Activated CD4-positive, alpha-beta memory T cell treated with anti-CD3 and anti-CD28 coated beads, Interleukin-2, amount 10 ng/mL, durations not matched to agents 7 days and 5 days (primary cell): ENCODE measurements around the gene C2CD2. TPM values are rescaled to one million over a fixed set of nuclear protein-coding genes. Genes with fewer than 3 reads are reported as not detected.

Experiments
- CTCF ChIA-PET: fragments of 350-600 bp; sonication (Branson Sonifier 250); formaldehyde crosslinking; loops from one replicate; lab custom pipeline; 2021; ENCODE audit warnings: antibody characterized with exemption, inconsistent platforms; lab: Charles Lee
- POLR2A ChIA-PET: fragments of 350-600 bp; sonication (Branson Sonifier 250); formaldehyde crosslinking; loops from one replicate; lab custom pipeline; 2021; ENCODE audit warnings: antibody characterized with exemption; lab: Charles Lee
- DNase-seq: peaks from one replicate; pipeline ENCODE4 v3.0.0-alpha.2; 2020
- H3K27ac Mint-ChIP-seq: one replicate; pipeline ENCODE4 v1.8.0; 2021; ENCODE audit warnings: mild to moderate bottlenecking, mixed read lengths
- H3K27me3 Mint-ChIP-seq: one replicate; pipeline ENCODE4 v1.8.0; 2021; ENCODE audit warnings: mixed read lengths
- H3K36me3 Mint-ChIP-seq: one replicate; pipeline ENCODE4 v1.8.0; 2021; ENCODE audit warnings: low read depth, mixed read lengths
- H3K4me1 Mint-ChIP-seq: one replicate; pipeline ENCODE4 v1.8.0; 2021; ENCODE audit warnings: mixed read lengths
- H3K4me3 Mint-ChIP-seq: one replicate; pipeline ENCODE4 v1.8.0; 2021; ENCODE audit warnings: mild to moderate bottlenecking, mixed read lengths
- H3K9me3 Mint-ChIP-seq: one replicate; pipeline ENCODE4 v1.8.0; 2021; ENCODE audit warnings: mixed read lengths
- total RNA-seq, 2 experiments: library from RNA; stranded (reverse); gene quantifications; one replicate each; pipeline ENCODE4 v1.2.3, GENCODE V29; 2021

The C2CD2 gene
- total RNA-seq, 2 experiments from 2014 or later, result 5.1 to 6.3 TPM

DNA sequence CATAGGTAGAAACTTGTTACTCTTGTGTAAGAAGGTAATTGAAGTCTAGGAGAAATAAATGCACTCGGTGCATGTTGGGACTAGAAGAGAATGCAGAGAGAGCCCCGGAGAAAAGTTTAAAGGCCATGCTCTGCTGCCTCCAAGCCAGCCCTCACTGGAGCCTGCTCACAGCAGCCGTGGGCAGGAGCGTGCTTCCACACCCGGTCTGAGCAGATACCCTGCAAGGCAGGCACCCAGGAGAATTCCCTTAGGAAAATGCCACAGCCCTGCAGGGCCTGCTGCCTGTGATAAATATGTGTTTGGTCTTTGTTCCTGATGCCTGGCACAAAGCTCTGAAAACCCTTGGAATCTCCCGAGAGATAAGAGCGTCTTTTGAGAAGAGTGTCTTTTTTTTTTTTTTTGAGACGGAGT, 22.8 kb downstream of the C2CD2 start:
- Mint-ChIP-seq H3K4me3 (no peak overlapping the region), H3K27ac (no peak overlapping the region), H3K27me3 (peaks cover 17% of the 10 kb centered on the region), H3K4me1 (peaks cover 20% of the 10 kb centered on the region), H3K9me3 (no peaks in the 10 kb centered on the region), H3K36me3 (no peaks in the 10 kb centered on the region)
- DNase-seq, result no peak
- CTCF ChIA-PET, result no interaction called here
- POLR2A ChIA-PET, result no interaction called here

DNA sequence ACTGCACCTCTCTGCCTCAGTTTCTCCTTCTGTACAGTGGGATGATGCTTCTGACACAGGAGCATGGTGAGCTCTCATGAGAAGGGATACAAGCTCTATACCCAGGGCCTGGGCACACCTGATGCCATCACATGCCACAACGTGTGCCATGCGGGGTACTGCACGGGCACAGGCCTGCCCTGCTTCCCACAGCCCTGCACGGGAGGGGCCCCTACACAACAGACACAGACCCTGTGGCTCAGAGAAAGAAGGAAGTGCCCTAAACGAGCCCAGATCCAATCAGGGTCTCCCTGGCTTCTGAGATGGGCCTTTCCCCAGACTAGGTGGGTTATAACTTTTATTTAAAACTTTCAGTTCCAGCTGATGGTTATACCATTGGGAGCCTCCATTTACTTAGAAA, 24.6 kb downstream of the C2CD2 start:
- POLR2A ChIA-PET, result no interaction called here
- peaks cover 34% of the 10 kb centered on the region for H3K4me1 Mint-ChIP-seq
- H3K36me3 Mint-ChIP-seq, result no peaks in the 10 kb centered on the region
- peaks cover 7% of the 10 kb centered on the region for H3K27me3 Mint-ChIP-seq
- no peak overlapping the region for H3K4me3 Mint-ChIP-seq
- no peaks in the 10 kb centered on the region for H3K9me3 Mint-ChIP-seq
- no peak for DNase-seq
- CTCF ChIA-PET, result no interaction called here
- no peak overlapping the region for H3K27ac Mint-ChIP-seq

DNA sequence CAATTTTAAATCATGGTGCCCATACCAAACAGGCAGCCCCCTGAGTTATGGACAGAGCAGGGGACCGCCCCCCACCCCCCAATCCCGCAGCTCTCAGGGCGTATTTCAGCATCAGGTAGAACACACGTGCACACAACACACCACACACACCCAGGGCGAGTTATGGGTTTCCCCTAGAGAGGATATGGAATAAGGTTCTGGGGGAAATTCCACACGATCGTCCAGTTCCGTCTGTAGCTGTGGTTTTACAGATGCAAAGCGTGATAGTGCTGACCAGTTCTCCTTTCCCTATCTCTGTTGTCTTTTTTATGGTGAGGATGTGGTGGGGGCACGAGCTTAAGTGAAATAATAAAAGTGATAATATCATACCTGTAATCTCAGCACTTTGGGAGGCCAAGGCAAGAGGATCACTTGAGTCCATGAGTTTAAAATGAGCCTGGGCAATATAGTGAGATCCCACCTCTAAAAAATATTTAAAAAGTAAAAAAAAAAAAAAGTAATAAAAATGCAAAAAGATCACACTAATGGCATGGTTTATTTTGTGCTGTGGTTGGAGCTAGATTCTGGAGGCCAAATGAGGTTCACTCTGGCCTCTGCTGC, 25.1 kb downstream of the C2CD2 start:
- POLR2A ChIA-PET, result interaction anchor here (3.2 kb wide), 1 partner anchor 51 kb away, joined by 16 read pairs; no protein-coding TSS in a partner anchor

DNA sequence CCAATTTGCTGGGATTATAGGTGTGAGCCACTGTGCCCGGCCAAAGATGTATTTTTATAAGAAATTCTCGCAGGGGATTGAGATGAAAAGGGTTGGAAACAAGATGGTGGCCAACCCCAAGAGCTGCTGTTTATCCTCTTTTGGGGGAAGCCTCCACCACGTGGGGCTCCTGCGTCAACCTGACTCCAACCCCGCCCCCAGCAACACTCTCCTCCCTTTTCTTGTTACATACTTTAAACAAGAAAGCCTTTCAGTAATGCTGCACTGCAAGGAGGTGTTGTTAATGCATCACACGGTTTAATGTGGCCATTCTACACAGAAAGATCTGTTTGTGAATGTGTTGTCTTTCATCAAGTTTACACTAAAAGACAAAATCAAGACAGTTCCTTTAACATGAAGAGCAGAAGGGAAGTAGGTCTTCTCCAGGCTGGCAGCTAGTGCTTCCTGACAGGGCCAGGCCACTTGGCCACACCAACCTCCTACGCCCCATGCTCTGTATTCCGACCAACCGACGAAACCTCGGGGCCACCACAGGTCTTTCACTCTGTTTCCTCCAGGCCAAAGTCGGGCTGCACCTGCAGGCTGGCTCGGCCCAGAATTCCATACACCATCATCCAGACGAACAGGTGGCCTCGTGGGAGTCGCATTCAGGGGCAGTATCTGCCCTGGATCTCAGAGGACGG, 25.9 kb downstream of the C2CD2 start:
- ChIA-PET POLR2A (interaction anchor here (1.2 to 3.2 kb wide), 2 partner anchors 50 to 135 kb away, joined by 5 to 16 read pairs; no protein-coding TSS in a partner anchor), CTCF (interaction anchor here (0.6 to 1.2 kb wide), 3 partner anchors 32 to 190 kb away, joined by 3 to 6 read pairs (median 4); no protein-coding TSS in a partner anchor)
- no peak for DNase-seq

More for the DNA sequence above, 25.1 kb downstream of the C2CD2 start:
- Mint-ChIP-seq H3K9me3 (no peaks in the 10 kb centered on the region), H3K27ac (no peak overlapping the region), H3K27me3 (peaks cover 4% of the 10 kb centered on the region), H3K4me3 (no peak overlapping the region), H3K4me1 (peaks cover 39% of the 10 kb centered on the region), H3K36me3 (no peaks in the 10 kb centered on the region)
- no peak for DNase-seq
- CTCF ChIA-PET, result interaction anchor here (0.6 kb wide), 1 partner anchor 1001 kb away, joined by 3 read pairs; no protein-coding TSS in a partner anchor

GRCh38 chr21:41926807-41927171, 27.0 kb downstream of the C2CD2 start:
- Mint-ChIP-seq H3K27ac (peak overlapping the region; percentile 86), H3K9me3 (no peaks in the 10 kb centered on the region), H3K36me3 (no peaks in the 10 kb centered on the region), H3K4me3 (peak overlapping the region; percentile 87), H3K27me3 (no peaks in the 10 kb centered on the region), H3K4me1 (peaks cover 49% of the 10 kb centered on the region)
- ChIA-PET CTCF (interaction anchor here (0.9 to 2.0 kb wide), 5 partner anchors 17 to 191 kb away, joined by 3 to 9 read pairs (median 3); no protein-coding TSS in a partner anchor), POLR2A (interaction anchor here (0.9 to 4.1 kb wide), 9 partner anchors 27 to 308 kb away, joined by 3 to 27 read pairs (median 5); partner anchors contain the start of gene PRDM15)
- DNase-seq, result no peak

More for the DNA sequence above, 25.9 kb downstream of the C2CD2 start:
- H3K27ac Mint-ChIP-seq, result no peak overlapping the region
- no peaks in the 10 kb centered on the region for H3K36me3 Mint-ChIP-seq
- no peaks in the 10 kb centered on the region for H3K27me3 Mint-ChIP-seq
- H3K4me3 Mint-ChIP-seq, result no peak overlapping the region
- H3K9me3 Mint-ChIP-seq, result no peaks in the 10 kb centered on the region
- H3K4me1 Mint-ChIP-seq, result peaks cover 47% of the 10 kb centered on the region

GRCh38 chr21:41926117-41926806, 27.6 kb downstream of the C2CD2 start:
- POLR2A ChIA-PET, result interaction anchor here (0.8 to 4.1 kb wide), 12 partner anchors 27 to 563 kb away, joined by 3 to 27 read pairs (median 4); partner anchors contain the start of genes PRDM15 and ZBTB21

GRCh38 chr21:41925767-41926116, 28.1 kb downstream of the C2CD2 start:
- no peaks in the 10 kb centered on the region for H3K9me3 Mint-ChIP-seq
- CTCF ChIA-PET, result interaction anchor here (0.6 to 2.0 kb wide), 3 partner anchors 48 to 182 kb away, joined by 3 to 9 read pairs (median 4); no protein-coding TSS in a partner anchor
- H3K4me1 Mint-ChIP-seq, result peaks cover 52% of the 10 kb centered on the region
- DNase-seq, result no peak
- no peaks in the 10 kb centered on the region for H3K27me3 Mint-ChIP-seq
- POLR2A ChIA-PET, result interaction anchor here (0.6 to 4.1 kb wide), 11 partner anchors 26 to 563 kb away, joined by 3 to 27 read pairs (median 4); partner anchors contain the start of genes PRDM15 and ZBTB21
- peak overlapping the region; percentile 86 for H3K27ac Mint-ChIP-seq
- H3K36me3 Mint-ChIP-seq, result no peaks in the 10 kb centered on the region
- peak overlapping the region; percentile 87 for H3K4me3 Mint-ChIP-seq

More at GRCh38 chr21:41926117-41926806, 27.6 kb downstream of the C2CD2 start:
- no peaks in the 10 kb centered on the region for H3K27me3 Mint-ChIP-seq
- H3K36me3 Mint-ChIP-seq, result no peaks in the 10 kb centered on the region
- H3K4me3 Mint-ChIP-seq, result peak overlapping the region; percentile 87
- peak; percentile 39 for DNase-seq
- CTCF ChIA-PET, result interaction anchor here (0.6 to 2.0 kb wide), 6 partner anchors 17 to 191 kb away, joined by 3 to 9 read pairs (median 4); no protein-coding TSS in a partner anchor
- H3K9me3 Mint-ChIP-seq, result no peaks in the 10 kb centered on the region
- H3K4me1 Mint-ChIP-seq, result peaks cover 52% of the 10 kb centered on the region
- peak overlapping the region; percentile 86 for H3K27ac Mint-ChIP-seq

GRCh38 chr21:41924368-41924754, 29.5 kb downstream of the C2CD2 start:
- Mint-ChIP-seq H3K4me1 (peaks cover 52% of the 10 kb centered on the region), H3K9me3 (no peaks in the 10 kb centered on the region), H3K4me3 (no peak overlapping the region), H3K27ac (no peak overlapping the region), H3K27me3 (no peaks in the 10 kb centered on the region), H3K36me3 (no peaks in the 10 kb centered on the region)
- ChIA-PET CTCF (no interaction called here), POLR2A (interaction anchor here (1.4 to 4.1 kb wide), 2 partner anchors 45 to 139 kb away, joined by 3 to 27 read pairs; partner anchors contain the start of gene PRDM15)
- no peak for DNase-seq

DNA sequence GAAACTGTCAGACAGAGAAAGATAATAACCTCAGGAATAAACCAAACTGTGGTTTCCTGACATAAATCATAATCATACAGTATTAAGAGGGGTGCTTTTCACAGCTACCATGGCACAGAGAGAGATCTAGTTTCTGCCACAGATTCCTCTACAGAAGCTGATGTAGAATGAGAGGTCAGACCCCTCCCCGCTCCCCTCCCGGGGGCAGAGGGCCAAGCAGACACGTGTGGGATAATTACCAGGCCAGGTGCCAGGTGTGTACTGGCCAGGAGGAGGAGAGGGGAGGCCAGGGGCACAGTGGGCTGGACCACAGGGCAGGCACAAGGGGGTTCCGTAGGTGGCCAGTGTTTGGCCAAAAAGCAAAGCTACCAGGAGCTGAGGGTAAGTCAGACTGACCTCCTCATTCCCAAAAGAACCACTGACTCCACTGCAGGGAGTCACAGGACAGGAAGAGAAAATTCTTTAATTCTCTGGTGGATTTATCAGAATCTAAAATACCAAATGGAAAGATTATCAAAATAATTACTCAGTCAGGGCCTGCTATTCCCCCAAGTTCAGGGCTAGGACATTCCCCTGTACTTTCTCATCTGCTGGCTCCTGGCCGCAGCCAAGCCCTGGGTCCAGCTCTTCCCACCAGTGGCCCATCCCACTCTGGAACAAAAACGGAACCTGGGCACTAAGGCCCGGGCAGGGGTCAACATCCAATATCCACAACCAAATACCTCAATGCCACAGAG, 30.0 kb downstream of the C2CD2 start:
- no peak for DNase-seq

DNA sequence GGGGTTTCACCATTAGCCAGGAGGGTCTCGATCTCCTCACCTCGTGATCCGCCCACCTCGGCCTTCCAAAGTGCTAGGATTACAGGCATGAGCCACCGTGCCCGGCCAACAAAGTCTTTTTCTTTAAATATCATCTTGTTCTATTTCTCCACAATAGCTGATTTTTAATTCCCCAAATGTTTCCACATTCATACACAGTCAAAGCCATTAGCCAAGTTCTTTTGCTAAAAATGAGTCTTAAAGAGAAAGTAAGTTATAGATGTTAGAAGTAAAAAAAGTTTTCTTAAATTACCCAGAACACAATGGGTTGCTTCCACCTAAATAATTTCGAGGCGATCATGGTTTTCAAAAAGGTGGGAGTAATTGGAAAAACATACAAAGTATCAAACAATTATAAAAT, 30.6 kb downstream of the C2CD2 start:
- H3K4me3 Mint-ChIP-seq, result no peak overlapping the region
- H3K36me3 Mint-ChIP-seq, result no peaks in the 10 kb centered on the region
- POLR2A ChIA-PET, result interaction anchor here (4.1 kb wide), 1 partner anchor 43 kb away, joined by 27 read pairs; the partner anchor contains the start of gene PRDM15
- CTCF ChIA-PET, result interaction anchor here (0.6 kb wide), 1 partner anchor 334 kb away, joined by 3 read pairs; no protein-coding TSS in a partner anchor
- peaks cover 45% of the 10 kb centered on the region for H3K4me1 Mint-ChIP-seq
- H3K27me3 Mint-ChIP-seq, result no peaks in the 10 kb centered on the region
- H3K27ac Mint-ChIP-seq, result no peak overlapping the region
- no peak for DNase-seq
- no peaks in the 10 kb centered on the region for H3K9me3 Mint-ChIP-seq

More for the DNA sequence above, 30.0 kb downstream of the C2CD2 start:
- H3K27me3 Mint-ChIP-seq, result no peaks in the 10 kb centered on the region
- H3K9me3 Mint-ChIP-seq, result no peaks in the 10 kb centered on the region
- H3K36me3 Mint-ChIP-seq, result no peaks in the 10 kb centered on the region
- no peak overlapping the region for H3K4me3 Mint-ChIP-seq
- H3K4me1 Mint-ChIP-seq, result peaks cover 49% of the 10 kb centered on the region
- H3K27ac Mint-ChIP-seq, result no peak overlapping the region
- ChIA-PET CTCF (no interaction called here), POLR2A (interaction anchor here (4.1 kb wide), 1 partner anchor 44 kb away, joined by 27 read pairs; the partner anchor contains the start of gene PRDM15)

- peaks cover 31% of the 10 kb centered on the region for H3K4me1 Mint-ChIP-seq
- no peak for DNase-seq
- no peak overlapping the region for H3K27ac Mint-ChIP-seq
- H3K36me3 Mint-ChIP-seq, result no peaks in the 10 kb centered on the region
- no peak overlapping the region for H3K4me3 Mint-ChIP-seq
- no peaks in the 10 kb centered on the region for H3K9me3 Mint-ChIP-seq
- no peaks in the 10 kb centered on the region for H3K27me3 Mint-ChIP-seq
- ChIA-PET CTCF (no interaction called here), POLR2A (no interaction called here)
These were observed 32.8 kb downstream of the C2CD2 start for GRCh38 chr21:41921021-41921420.

GRCh38 chr21:41920476-41920875, 33.3 kb downstream of the C2CD2 start:
- Mint-ChIP-seq H3K27ac (no peak overlapping the region), H3K36me3 (no peaks in the 10 kb centered on the region), H3K4me3 (no peak overlapping the region)

More at GRCh38 chr21:41920476-41920875, 33.3 kb downstream of the C2CD2 start:
- Mint-ChIP-seq H3K27me3 (no peaks in the 10 kb centered on the region), H3K9me3 (no peaks in the 10 kb centered on the region), H3K4me1 (peaks cover 26% of the 10 kb centered on the region)
- no peak for DNase-seq
- ChIA-PET CTCF (no interaction called here), POLR2A (no interaction called here)
